ENCODE results near the gene AXIN1. TPM values are rescaled to one million over a fixed set of nuclear protein-coding genes. Genes with fewer than 3 reads are reported as not detected.

Gene AXIN1
- total and polyA plus RNA-seq, 2 donors (not counting 1 experiment from before 2014, with no cell fraction given) = 5.1 to 18.7 TPM

DNA sequence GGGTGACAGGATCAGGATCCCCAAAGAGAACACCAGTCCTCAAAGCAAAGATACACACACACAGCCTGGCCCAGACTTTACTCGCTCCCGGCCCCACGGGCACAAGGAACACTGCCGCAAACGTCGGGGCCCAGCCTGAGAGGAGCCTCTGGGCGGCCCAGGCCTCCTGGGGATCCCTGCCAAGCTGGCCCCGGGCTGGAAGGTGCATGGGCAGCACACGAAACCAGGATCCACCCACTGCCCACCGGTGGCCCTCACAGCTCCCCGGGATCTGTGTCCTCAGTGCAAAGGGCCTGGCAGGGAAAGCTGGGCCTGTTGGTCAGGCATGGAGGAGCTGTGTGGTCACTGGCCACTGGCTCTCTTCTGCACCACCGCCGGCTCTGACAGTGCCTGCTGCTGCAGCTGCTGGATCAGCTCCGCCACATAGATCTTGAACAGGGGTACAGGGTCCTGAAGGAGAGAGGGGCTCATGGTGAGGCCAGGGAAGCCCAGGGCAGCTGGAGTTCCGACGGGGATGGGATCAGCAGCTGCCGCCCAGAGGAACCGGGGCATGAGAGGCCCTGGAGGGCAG is 14.9 kb upstream of the AXIN1 start:
- Histone ChIP-seq H3K4me3 (replicated peaks in 1 of 4; ENCODE audit: control extremely low read depth in 1 of 4, insufficient read depth in 1 of 4, low read depth in 3 of 4, low read length in 4 of 4) (no peak overlapping the region), H3K36me3 (ENCODE audit: control insufficient read depth, insufficient read depth, low read length) (peaks cover 34% of the 10 kb centered on the region), H4K20me1 (ENCODE audit: control insufficient read depth, extremely low read depth, insufficient read depth, low read length) (no peaks in the 10 kb centered on the region), H3K27me3 (ENCODE audit: control insufficient read depth, insufficient read depth, low read length) (no peaks in the 10 kb centered on the region), H3K4me2 (ENCODE audit: extremely low read depth, insufficient read depth, low read length) (no peak overlapping the region), H3K79me2 (ENCODE audit: control insufficient read depth, insufficient read depth, low read length) (peaks cover 2% of the 10 kb centered on the region), H3K9me3 (ENCODE audit: control insufficient read depth, insufficient read depth, low read depth, low read length) (no peaks in the 10 kb centered on the region), H2AFZ (ENCODE audit: low read length) (no peak overlapping the region), H3K4me1 (ENCODE audit: control insufficient read depth, extremely low read depth, insufficient read depth, low read length) (peaks cover 2% of the 10 kb centered on the region), H3K27ac (ENCODE audit: insufficient read depth, low read length) (no peak overlapping the region), H3K9ac (ENCODE audit: insufficient read depth, low read length) (no peak overlapping the region)
- no peak for DNase-seq (ENCODE audit: low read depth in 2 of 2)
- no peak for TF ChIP-seq CTCF (conservative IDR thresholded peaks at IDR 0.05 in 1 of 2, IDR thresholded peaks at IDR 0.05 in 1 of 2; ENCODE audit: low read depth in 1 of 2, low read length in 2 of 2)
- TF ChIP-seq EZH2 (IDR thresholded peaks at IDR 0.05; ENCODE audit: low read length, missing control alignments) = no peak

DNA sequence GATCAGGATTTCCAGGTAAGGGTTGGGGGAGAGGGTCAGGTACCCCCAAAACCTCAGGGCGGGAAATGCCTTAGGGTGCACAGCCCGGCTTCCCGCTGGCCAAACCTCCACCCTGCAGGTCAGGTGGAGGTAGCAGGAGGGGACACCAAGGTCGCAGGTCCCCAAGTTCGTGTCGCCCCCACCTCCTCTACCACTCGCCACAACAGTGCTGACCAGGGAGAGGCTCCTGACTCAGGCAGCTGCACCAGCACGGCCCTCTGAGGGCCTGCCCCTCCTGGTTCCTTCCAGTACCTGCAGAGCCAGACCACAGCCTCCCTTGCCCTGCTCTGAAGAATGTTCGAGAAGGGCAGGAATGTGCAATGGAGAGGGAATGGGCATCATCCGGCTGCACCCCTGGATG is 14.0 kb upstream of the AXIN1 start:
- no peaks in the 10 kb centered on the region for H4K20me1 ChIP-seq (ENCODE audit: control insufficient read depth, extremely low read depth, insufficient read depth, low read length)
- no peak for DNase-seq (ENCODE audit: low read depth in 2 of 2)
- no peak overlapping the region for H2AFZ ChIP-seq (ENCODE audit: low read length)
- no peaks in the 10 kb centered on the region for H3K27me3 ChIP-seq (ENCODE audit: control insufficient read depth, insufficient read depth, low read length)
- no peak overlapping the region for H3K4me2 ChIP-seq (ENCODE audit: extremely low read depth, insufficient read depth, low read length)
- H3K36me3 ChIP-seq (ENCODE audit: control insufficient read depth, insufficient read depth, low read length) = peaks cover 25% of the 10 kb centered on the region
- peaks cover 2% of the 10 kb centered on the region for H3K79me2 ChIP-seq (ENCODE audit: control insufficient read depth, insufficient read depth, low read length)
- TF ChIP-seq EZH2 (IDR thresholded peaks at IDR 0.05; ENCODE audit: low read length, missing control alignments) (no peak), CTCF (conservative IDR thresholded peaks at IDR 0.05 in 1 of 2, IDR thresholded peaks at IDR 0.05 in 1 of 2; ENCODE audit: low read depth in 1 of 2, low read length in 2 of 2) (no peak)
- no peak overlapping the region for H3K27ac ChIP-seq (ENCODE audit: insufficient read depth, low read length)
- no peaks in the 10 kb centered on the region for H3K9me3 ChIP-seq (ENCODE audit: control insufficient read depth, insufficient read depth, low read depth, low read length)
- no peak overlapping the region for H3K9ac ChIP-seq (ENCODE audit: insufficient read depth, low read length)
- H3K4me1 ChIP-seq (ENCODE audit: control insufficient read depth, extremely low read depth, insufficient read depth, low read length) = peaks cover 2% of the 10 kb centered on the region
- H3K4me3 ChIP-seq (replicated peaks in 1 of 4; ENCODE audit: control extremely low read depth in 1 of 4, insufficient read depth in 1 of 4, low read depth in 3 of 4, low read length in 4 of 4) = no peak overlapping the region

DNA sequence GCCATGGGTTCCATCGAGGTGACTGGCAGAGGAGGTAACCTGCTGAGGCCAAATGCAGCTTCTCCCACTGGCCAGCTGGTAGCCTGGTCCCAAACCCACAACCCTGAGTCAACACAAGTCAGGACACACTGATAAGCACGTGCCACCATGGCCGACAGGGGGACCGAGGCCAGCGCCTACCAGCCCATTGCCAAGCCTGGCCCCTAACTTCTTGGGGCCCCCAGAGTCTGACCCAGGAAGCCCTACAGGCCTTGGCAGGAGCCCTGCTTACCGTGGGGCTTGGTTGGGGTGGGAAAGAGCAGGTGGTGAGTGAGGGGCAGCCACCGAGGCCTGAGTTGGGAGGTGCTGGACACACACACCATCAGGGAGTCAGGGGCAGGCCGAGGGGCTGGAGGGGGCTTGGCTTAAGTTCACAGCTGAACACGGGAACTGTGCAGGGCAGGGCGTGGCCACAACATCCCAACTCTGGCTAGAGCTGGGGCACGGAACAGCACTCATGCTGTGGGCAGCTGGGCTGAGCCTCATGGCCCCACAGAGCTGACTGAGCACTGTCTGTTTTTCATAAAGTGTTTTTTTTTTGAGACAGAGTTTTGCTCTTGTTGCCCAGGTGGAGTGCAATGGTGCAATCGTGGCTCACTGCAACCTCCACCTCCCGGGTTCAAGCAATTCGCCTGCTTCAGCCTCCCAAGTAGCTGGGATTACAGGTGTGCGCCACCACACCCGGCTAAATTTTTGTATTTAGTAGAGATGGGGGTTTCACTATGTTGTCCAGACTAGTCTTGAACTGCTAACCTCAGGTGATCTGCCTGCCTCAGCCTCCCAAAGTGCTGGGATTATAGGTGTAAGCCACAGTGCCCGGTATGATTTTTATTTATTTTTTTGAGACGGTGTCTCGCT is 12.3 kb upstream of the AXIN1 start:
- peaks cover 2% of the 10 kb centered on the region for H3K4me1 ChIP-seq (ENCODE audit: control insufficient read depth, extremely low read depth, insufficient read depth, low read length)

More for the DNA sequence above, 12.3 kb upstream of the AXIN1 start:
- Histone ChIP-seq H4K20me1 (ENCODE audit: control insufficient read depth, extremely low read depth, insufficient read depth, low read length) (no peaks in the 10 kb centered on the region), H3K4me2 (ENCODE audit: extremely low read depth, insufficient read depth, low read length) (no peak overlapping the region), H3K4me3 (replicated peaks in 1 of 4; ENCODE audit: control extremely low read depth in 1 of 4, insufficient read depth in 1 of 4, low read depth in 3 of 4, low read length in 4 of 4) (no peak overlapping the region), H3K9ac (ENCODE audit: insufficient read depth, low read length) (no peak overlapping the region), H3K27me3 (ENCODE audit: control insufficient read depth, insufficient read depth, low read length) (no peaks in the 10 kb centered on the region), H3K36me3 (ENCODE audit: control insufficient read depth, insufficient read depth, low read length) (peaks cover 24% of the 10 kb centered on the region), H2AFZ (ENCODE audit: low read length) (no peak overlapping the region), H3K79me2 (ENCODE audit: control insufficient read depth, insufficient read depth, low read length) (peaks cover under 1% of the 10 kb centered on the region), H3K9me3 (ENCODE audit: control insufficient read depth, insufficient read depth, low read depth, low read length) (no peaks in the 10 kb centered on the region), H3K27ac (ENCODE audit: insufficient read depth, low read length) (no peak overlapping the region)
- DNase-seq (ENCODE audit: low read depth in 2 of 2) = no peak
- no peak for TF ChIP-seq EZH2 (IDR thresholded peaks at IDR 0.05; ENCODE audit: low read length, missing control alignments)
- no peak for TF ChIP-seq CTCF (conservative IDR thresholded peaks at IDR 0.05 in 1 of 2, IDR thresholded peaks at IDR 0.05 in 1 of 2; ENCODE audit: low read depth in 1 of 2, low read length in 2 of 2)
